Hepatocyte (in vitro differentiated cells): ENCODE data around the gene BAIAP3. TPM values are rescaled to one million over a fixed set of nuclear protein-coding genes. Genes with fewer than 3 reads are reported as not detected.
A peak's percentile ranks its signal among the peaks of the same experiment; 100 is the strongest.

Experiments
- DNase-seq: peaks from one replicate; pipeline ENCODE4 v3.0.0-alpha.2; 2016; ENCODE audit warnings: low spot score
- H2AFZ ChIP-seq: fragments of 200-600 bp; sonication (generic); 2 replicates; pipeline ENCODE4 v1.6.0; 2016; ENCODE audit warnings: antibody characterized with exemption, mild to moderate bottlenecking
- H3K27ac ChIP-seq: fragments of 200-600 bp; sonication (generic); 2 replicates; pipeline ENCODE4 v1.5.1; 2016; ENCODE audit warnings: mild to moderate bottlenecking
- H3K27me3 ChIP-seq: fragments of 200-600 bp; sonication (generic); 2 replicates; pipeline ENCODE4 v1.6.1; 2016
- H3K36me3 ChIP-seq: fragments of 200-600 bp; sonication (generic); replicated peaks from 2 replicates; pipeline ENCODE4 v1.5.1; 2016; ENCODE audit warnings: low read depth; ENCODE audit not compliant: insufficient read depth
- H3K4me1 ChIP-seq: fragments of 200-600 bp; sonication (generic); 2 replicates; pipeline ENCODE4 v1.5.1; 2016; ENCODE audit warnings: mild to moderate bottlenecking, moderate library complexity; ENCODE audit not compliant: insufficient read depth
- H3K4me2 ChIP-seq: fragments of 200-600 bp; sonication (generic); 2 replicates; pipeline ENCODE4 v1.6.0; 2016
- H3K4me3 ChIP-seq: fragments of 200-600 bp; sonication (generic); 2 replicates; pipeline ENCODE4 v1.5.1; 2016; ENCODE audit warnings: mild to moderate bottlenecking
- H3K79me2 ChIP-seq: fragments of 200-600 bp; sonication (generic); 2 replicates; pipeline ENCODE4 v1.6.0; 2017; ENCODE audit warnings: mild to moderate bottlenecking
- H3K9me2 ChIP-seq: fragments of 200-600 bp; sonication (generic); replicated peaks from 2 replicates; pipeline ENCODE4 v1.6.0; 2017; ENCODE audit warnings: mild to moderate bottlenecking; ENCODE audit not compliant: insufficient read depth
- H3K9me3 ChIP-seq: fragments of 200-600 bp; sonication (generic); 2 replicates; pipeline ENCODE4 v1.5.1; 2016; ENCODE audit warnings: low read depth, mild to moderate bottlenecking
- H4K20me1 ChIP-seq: fragments of 200-600 bp; sonication (generic); 2 replicates; pipeline ENCODE4 v1.6.0; 2016; ENCODE audit warnings: mild to moderate bottlenecking; ENCODE audit not compliant: insufficient read depth, poor library complexity, severe bottlenecking
- EZH2 ChIP-seq: fragments of 200-600 bp; sonication (generic); IDR thresholded peaks from 2 replicates; pipeline ENCODE4 v1.6.1; 2016; ENCODE audit warnings: antibody characterized with exemption, mild to moderate bottlenecking, borderline replicate concordance
- EZH2phosphoT487 ChIP-seq: fragments of 200-600 bp; sonication (generic); IDR thresholded peaks from one replicate; pipeline ENCODE4 v1.6.1; 2018; ENCODE audit warnings: antibody characterized with exemption, mild to moderate bottlenecking, low read depth, moderate library complexity; ENCODE audit not compliant: unreplicated experiment, severe bottlenecking
- WGBS: methylation state at CpG from one replicate; pipeline ENCODE4 v1.1.6; 2016; ENCODE audit warnings: low lambda C conversion rate; ENCODE audit errors: missing lambda C conversion rate; 5-methylcytosine and 5-hydroxymethylcytosine counted together
- polyA plus RNA-seq: library from polyadenylated mRNA; unstranded; fragments of >200 nt; fragmentation: Nextera tagmentation; extraction: Ambion mirVana; gene quantifications from 2 replicates; pipeline ENCODE4 v1.2.1, GENCODE V29; 2016
- total RNA-seq: library from RNA; depleted of rRNA; stranded (reverse); fragments of >200 nt; gene quantifications from 2 replicates; pipeline ENCODE4 v1.2.3, GENCODE V29; 2014
- TF ChIP-seq, protein P1 (sequence below): fragments of 200-600 bp; sonication (generic); IDR thresholded peaks from 2 replicates; pipeline ENCODE4 v1.5.1; 2016; ENCODE audit warnings: antibody characterized with exemption, mild to moderate bottlenecking; ENCODE audit not compliant: poor library complexity

The BAIAP3 gene
- total and polyA plus RNA-seq, 2 experiments from 2014 or later: 2.4 to 3.0 TPM

- H3K9me3 ChIP-seq: no peaks in the 10 kb centered on the region
- no peaks in the 10 kb centered on the region for H3K27me3 ChIP-seq
- no peak overlapping the region for H2AFZ ChIP-seq
- H4K20me1 ChIP-seq: peaks cover 15% of the 10 kb centered on the region
- DNase-seq: no peak
- no peak for TF ChIP-seq EZH2
- no peak for TF ChIP-seq EZH2phosphoT487
- TF ChIP-seq, protein P1, sequence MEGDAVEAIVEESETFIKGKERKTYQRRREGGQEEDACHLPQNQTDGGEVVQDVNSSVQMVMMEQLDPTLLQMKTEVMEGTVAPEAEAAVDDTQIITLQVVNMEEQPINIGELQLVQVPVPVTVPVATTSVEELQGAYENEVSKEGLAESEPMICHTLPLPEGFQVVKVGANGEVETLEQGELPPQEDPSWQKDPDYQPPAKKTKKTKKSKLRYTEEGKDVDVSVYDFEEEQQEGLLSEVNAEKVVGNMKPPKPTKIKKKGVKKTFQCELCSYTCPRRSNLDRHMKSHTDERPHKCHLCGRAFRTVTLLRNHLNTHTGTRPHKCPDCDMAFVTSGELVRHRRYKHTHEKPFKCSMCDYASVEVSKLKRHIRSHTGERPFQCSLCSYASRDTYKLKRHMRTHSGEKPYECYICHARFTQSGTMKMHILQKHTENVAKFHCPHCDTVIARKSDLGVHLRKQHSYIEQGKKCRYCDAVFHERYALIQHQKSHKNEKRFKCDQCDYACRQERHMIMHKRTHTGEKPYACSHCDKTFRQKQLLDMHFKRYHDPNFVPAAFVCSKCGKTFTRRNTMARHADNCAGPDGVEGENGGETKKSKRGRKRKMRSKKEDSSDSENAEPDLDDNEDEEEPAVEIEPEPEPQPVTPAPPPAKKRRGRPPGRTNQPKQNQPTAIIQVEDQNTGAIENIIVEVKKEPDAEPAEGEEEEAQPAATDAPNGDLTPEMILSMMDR: no peak
- H3K36me3 ChIP-seq: no peaks in the 10 kb centered on the region
- no peak overlapping the region for H3K4me2 ChIP-seq
- H3K4me3 ChIP-seq: no peak overlapping the region
- peaks cover 15% of the 10 kb centered on the region for H3K79me2 ChIP-seq
- 68% methylated on average over 4 of the region's 4 CpGs for WGBS
- H3K27ac ChIP-seq: no peak overlapping the region
- H3K4me1 ChIP-seq: peaks cover 9% of the 10 kb centered on the region
- no peaks in the 10 kb centered on the region for H3K9me2 ChIP-seq
These were observed 27.1 kb upstream of the BAIAP3 start for GRCh38 chr16:1306334-1306733.

DNA sequence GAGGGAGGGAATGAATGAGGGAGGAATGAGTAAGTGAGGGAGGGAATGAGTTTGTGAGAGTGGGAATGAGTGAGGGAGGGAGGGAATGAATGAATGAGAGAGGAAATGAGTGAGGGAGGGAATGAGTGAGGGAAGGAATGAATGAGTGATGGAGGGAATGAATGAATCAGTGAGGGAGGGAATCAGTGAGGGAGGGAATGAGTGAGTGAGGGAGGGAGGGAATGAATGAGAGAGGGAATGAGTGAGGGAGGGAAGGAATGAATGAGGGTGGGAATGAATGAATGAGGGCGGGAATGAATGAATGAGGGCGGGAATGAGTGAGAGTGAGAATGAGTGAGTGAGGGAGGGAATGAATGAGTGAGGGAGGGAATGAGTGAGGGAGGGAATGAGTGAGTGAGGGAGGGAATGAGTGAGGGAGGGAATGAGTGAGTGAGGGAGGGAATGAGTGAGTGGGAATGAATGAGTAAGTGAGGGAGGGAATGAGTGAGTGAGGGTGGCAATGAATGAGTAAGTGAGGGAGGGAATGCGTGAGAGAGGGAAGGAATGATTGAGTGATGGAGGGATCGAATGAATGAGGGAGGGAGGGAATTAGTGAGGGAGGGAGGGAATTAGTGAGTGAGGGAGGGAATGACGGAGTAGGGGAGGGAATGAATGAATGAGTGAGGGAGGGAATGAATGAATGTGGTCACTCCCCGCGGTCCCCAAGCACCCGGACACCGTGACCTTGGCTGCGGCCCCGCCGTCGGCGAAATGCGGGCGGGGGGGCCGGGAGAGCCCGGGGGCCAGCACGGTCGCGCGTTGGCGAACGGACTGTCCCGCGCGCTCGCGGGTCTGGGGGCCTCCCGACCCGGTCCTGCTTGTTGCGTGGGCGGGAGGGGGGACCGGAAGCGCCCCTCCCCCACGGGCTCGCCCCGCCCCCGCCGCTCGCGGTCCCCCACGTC, 25.1 kb upstream of the BAIAP3 start:
- H3K36me3 ChIP-seq: no peaks in the 10 kb centered on the region
- peak overlapping the region; percentile 99 for H3K27ac ChIP-seq
- no peak overlapping the region for H2AFZ ChIP-seq
- H3K27me3 ChIP-seq: no peaks in the 10 kb centered on the region
- no CpG with 5 or more reads among the region's 43 CpGs for WGBS
- peak overlapping the region; percentile 25 for H3K4me3 ChIP-seq
- peaks cover 35% of the 10 kb centered on the region for H3K79me2 ChIP-seq
- peak overlapping the region; percentile 74 for H3K4me2 ChIP-seq
- TF ChIP-seq EZH2: no peak
- no peak for TF ChIP-seq EZH2phosphoT487
- TF ChIP-seq, protein P1: no peak
- peaks cover 15% of the 10 kb centered on the region for H3K4me1 ChIP-seq
- no peaks in the 10 kb centered on the region for H3K9me3 ChIP-seq
- peaks cover 35% of the 10 kb centered on the region for H4K20me1 ChIP-seq
- no peak for DNase-seq
- H3K9me2 ChIP-seq: no peaks in the 10 kb centered on the region

- H3K4me3 ChIP-seq: peak within 1 kb of the TSS; percentile 73
- H3K4me1 ChIP-seq: peaks cover 15% of the 10 kb centered on the region
- peaks cover 44% of the 10 kb centered on the region for H3K79me2 ChIP-seq
- H3K27me3 ChIP-seq: no peaks in the 10 kb centered on the region
- under 1% methylated on average over 37 of the region's 117 CpGs for WGBS
- peak within 1 kb of the TSS; percentile 98 for H3K4me2 ChIP-seq
- peaks cover 44% of the 10 kb centered on the region for H4K20me1 ChIP-seq
- H3K9me3 ChIP-seq: no peaks in the 10 kb centered on the region
- TF ChIP-seq EZH2 (no peak), EZH2phosphoT487 (no peak)
- TF ChIP-seq, protein P1: no peak
- no peaks in the 10 kb centered on the region for H3K9me2 ChIP-seq
- H3K36me3 ChIP-seq: no peaks in the 10 kb centered on the region
- H3K27ac ChIP-seq: peak within 1 kb of the TSS; percentile 99
- H2AFZ ChIP-seq: peak within 1 kb of the TSS; percentile 64
- DNase-seq: peak; percentile 97
These were observed 24.2 kb upstream of the BAIAP3 start, which contains the start of gene UBE2I for GRCh38 chr16:1308977-1309885. Gene UBE2I, plus strand, starts transcription at chr16:1309636. Its CDS starts 4,395 bp downstream, at chr16:1314031.
